ENCODE measurements around the gene SIAH2.

The SIAH2 gene

GRCh38 chr3:150691414-150692040 is 71.4 kb downstream of the SIAH2 start:
- Histone ChIP-seq H3K9me3 (ENCODE audit: severe bottlenecking) (peaks cover 9% of the 10 kb centered on the region), H3K27me3 (ENCODE audit: insufficient read depth, poor library complexity, severe bottlenecking) (no peaks in the 10 kb centered on the region), H3K4me3 (ENCODE audit: severe bottlenecking) (no peak overlapping the region), H3K27ac (ENCODE audit: poor library complexity, severe bottlenecking) (no peak overlapping the region), H3K36me3 (ENCODE audit: low read depth) (no peaks in the 10 kb centered on the region), H3K4me1 (ENCODE audit: insufficient read depth, poor library complexity, severe bottlenecking) (no peaks in the 10 kb centered on the region)
- DNase-seq (ENCODE audit: low spot score): no peak
- no peak for ATAC-seq (ENCODE audit: low read depth)
- TF ChIP-seq CTCF (IDR thresholded peaks at IDR 0.05; ENCODE audit: poor library complexity, severe bottlenecking): no peak
